Measurements from ENCODE around the gene NFYB. TPM values are rescaled to one million over a fixed set of nuclear protein-coding genes. Genes with fewer than 3 reads are reported as not detected.
"Not testable (repeated sequence)": the region's sequence is repeated elsewhere in the genome, so short reads cannot be mapped to it uniquely, and the experiment has no call there.

The NFYB gene
- total RNA-seq, 2 donors from 2014 or later, result 37.9 to 41.1 TPM

DNA sequence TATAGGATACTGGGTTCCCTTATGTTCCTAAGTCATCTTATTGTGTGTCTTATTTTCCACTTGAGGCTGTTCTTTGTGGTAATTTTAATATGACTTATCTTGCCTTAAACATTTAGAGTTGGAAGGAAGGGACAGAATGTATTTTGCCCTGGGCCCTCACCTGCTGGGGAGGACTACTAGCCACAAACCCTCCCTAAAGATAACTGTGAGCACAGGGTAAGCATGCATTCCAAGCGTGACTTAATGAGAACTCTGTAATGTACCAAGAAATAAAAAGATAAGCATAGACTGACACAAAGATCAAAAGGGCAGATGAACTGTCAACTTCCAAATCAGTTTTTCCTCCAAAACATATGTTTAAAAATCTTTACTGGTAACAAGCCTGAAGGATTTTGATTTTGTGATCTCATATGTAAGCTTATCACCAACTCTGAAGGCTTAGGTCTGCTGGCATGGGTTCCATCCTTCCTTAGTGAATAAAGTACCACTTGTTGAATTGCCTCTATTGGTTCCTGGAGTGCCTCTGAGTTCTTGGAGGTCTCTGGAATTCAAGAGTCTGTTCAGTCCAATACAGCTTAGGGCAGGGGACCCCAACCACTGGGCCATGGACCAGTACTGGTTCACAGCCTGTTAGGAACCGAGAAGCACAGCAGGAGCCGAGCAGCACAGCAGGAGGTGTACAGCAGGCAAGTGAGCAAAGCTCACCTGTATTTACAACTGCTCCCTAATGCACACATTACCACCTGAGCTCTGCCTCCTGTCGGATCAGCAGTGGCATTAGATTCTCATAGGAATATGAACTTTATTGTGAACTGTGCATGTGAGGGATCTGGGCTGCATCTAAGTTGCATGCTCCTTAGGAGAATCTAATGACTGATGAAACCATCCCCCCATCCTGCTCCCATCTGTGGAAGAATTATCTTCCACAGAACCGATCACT, 29.8 kb upstream of the NFYB start:
- no peak overlapping the region for H3K4me3 ChIP-seq
- no peaks in the 10 kb centered on the region for H3K9me3 ChIP-seq
- TF ChIP-seq POLR2AphosphoS5 (IDR thresholded peaks at IDR 0.05) (no peak), POLR2A (IDR thresholded peaks at IDR 0.05) (no peak)
- TF ChIP-seq, protein P1, sequence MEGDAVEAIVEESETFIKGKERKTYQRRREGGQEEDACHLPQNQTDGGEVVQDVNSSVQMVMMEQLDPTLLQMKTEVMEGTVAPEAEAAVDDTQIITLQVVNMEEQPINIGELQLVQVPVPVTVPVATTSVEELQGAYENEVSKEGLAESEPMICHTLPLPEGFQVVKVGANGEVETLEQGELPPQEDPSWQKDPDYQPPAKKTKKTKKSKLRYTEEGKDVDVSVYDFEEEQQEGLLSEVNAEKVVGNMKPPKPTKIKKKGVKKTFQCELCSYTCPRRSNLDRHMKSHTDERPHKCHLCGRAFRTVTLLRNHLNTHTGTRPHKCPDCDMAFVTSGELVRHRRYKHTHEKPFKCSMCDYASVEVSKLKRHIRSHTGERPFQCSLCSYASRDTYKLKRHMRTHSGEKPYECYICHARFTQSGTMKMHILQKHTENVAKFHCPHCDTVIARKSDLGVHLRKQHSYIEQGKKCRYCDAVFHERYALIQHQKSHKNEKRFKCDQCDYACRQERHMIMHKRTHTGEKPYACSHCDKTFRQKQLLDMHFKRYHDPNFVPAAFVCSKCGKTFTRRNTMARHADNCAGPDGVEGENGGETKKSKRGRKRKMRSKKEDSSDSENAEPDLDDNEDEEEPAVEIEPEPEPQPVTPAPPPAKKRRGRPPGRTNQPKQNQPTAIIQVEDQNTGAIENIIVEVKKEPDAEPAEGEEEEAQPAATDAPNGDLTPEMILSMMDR (IDR thresholded peaks at IDR 0.05), result no peak
- H3K27me3 ChIP-seq (replicated peaks; ENCODE audit: insufficient read depth), result no peaks in the 10 kb centered on the region
- WGBS, result 89% methylated on average over 5 of the region's 5 CpGs
- DNase-seq (ENCODE audit: low spot score), result no peak
- no peak overlapping the region for H3K27ac ChIP-seq
- no peaks in the 10 kb centered on the region for H3K4me1 ChIP-seq (replicated peaks)
- no peaks in the 10 kb centered on the region for H3K36me3 ChIP-seq
- intact Hi-C loops (cut with DNase I), result no loop called here

DNA sequence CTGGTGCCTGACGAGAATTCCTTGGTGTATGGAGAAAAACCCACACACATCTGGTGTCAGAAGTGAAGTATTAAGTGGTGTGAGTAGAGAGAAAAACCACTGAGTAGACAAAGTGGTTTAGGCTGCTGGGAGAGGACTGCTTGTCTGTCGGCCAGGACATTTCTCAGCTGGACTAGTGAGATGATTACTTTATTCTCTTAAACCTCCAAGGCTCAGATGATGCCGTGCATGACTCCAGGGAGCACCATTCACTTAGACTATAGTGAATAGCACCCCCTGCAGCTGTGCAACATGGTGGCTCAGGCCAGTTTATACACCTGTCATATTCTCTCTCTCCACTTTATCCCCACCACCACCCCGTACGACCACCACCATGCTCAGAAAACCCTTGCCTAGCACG, 28.5 kb upstream of the NFYB start:
- Histone ChIP-seq H3K4me1 (replicated peaks) (no peaks in the 10 kb centered on the region), H3K9me3 (no peaks in the 10 kb centered on the region), H3K27me3 (replicated peaks; ENCODE audit: insufficient read depth) (no peaks in the 10 kb centered on the region), H3K4me3 (no peak overlapping the region), H3K36me3 (no peaks in the 10 kb centered on the region), H3K27ac (no peak overlapping the region)
- no peak for TF ChIP-seq POLR2AphosphoS5 (IDR thresholded peaks at IDR 0.05)
- no peak for TF ChIP-seq POLR2A (IDR thresholded peaks at IDR 0.05)
- TF ChIP-seq, protein P1 (IDR thresholded peaks at IDR 0.05), result no peak
- intact Hi-C loops (cut with DNase I), result no loop called here
- DNase-seq (ENCODE audit: low spot score), result no peak
- whole genome bisulfite sequencing, result 75% methylated on average over 6 of the region's 6 CpGs

DNA sequence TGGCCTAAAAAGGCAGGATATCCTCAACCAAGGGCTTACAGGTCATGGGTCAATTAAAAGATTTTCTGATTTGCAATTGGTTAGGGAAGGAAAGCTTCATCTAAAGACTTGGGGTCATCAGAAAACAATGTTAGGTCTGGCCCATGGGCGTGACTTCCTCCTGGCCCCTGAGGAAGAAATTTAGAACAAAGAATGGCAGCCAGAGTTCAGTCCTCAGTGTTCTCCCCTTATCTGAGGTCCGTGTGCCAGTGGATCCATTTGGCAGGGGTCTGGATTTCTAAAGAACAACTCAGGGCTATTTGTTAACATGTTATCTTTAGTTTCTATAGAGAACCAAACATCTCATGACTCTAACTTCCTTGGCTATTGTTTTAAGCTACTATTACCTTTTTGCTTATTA, 27.8 kb upstream of the NFYB start:
- no peaks in the 10 kb centered on the region for H3K27me3 ChIP-seq (replicated peaks; ENCODE audit: insufficient read depth)
- no peak overlapping the region for H3K4me3 ChIP-seq

DNA sequence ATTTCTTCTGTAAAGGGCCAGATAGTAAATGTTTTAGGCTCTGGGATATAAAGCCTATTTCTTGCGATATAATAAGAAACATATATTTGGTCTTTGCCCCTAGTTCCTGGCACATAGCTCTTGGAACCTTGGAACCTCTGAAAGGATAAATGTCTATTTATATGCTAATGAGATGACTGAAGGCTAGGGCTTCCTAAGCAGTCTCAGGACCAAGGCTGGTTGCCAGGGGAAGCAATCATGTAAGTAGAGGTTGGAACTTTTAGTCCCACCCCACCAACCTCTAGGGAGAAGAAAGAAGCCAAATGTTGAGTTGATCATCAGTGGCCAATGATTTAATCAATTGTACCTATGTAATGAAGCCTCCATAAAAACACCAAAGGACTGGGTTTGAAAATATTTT, 26.6 kb upstream of the NFYB start:
- Histone ChIP-seq H3K4me1 (replicated peaks) (no peaks in the 10 kb centered on the region), H3K9me3 (no peaks in the 10 kb centered on the region), H3K36me3 (no peaks in the 10 kb centered on the region), H3K4me3 (no peak overlapping the region), H3K27ac (no peak overlapping the region), H3K27me3 (replicated peaks; ENCODE audit: insufficient read depth) (no peaks in the 10 kb centered on the region)
- 97% methylated on average over 1 of the region's 1 CpG for WGBS
- intact Hi-C loops (cut with DNase I), result no loop called here
- no peak for TF ChIP-seq POLR2A (IDR thresholded peaks at IDR 0.05)
- TF ChIP-seq POLR2AphosphoS5 (IDR thresholded peaks at IDR 0.05), result no peak
- no peak for DNase-seq (ENCODE audit: low spot score)

More for the DNA sequence above, 27.8 kb upstream of the NFYB start:
- H3K9me3 ChIP-seq, result no peaks in the 10 kb centered on the region
- no peaks in the 10 kb centered on the region for H3K36me3 ChIP-seq
- WGBS, result 88% methylated on average over 2 of the region's 2 CpGs
- no peak for DNase-seq (ENCODE audit: low spot score)
- intact Hi-C loops (cut with DNase I), result no loop called here
- TF ChIP-seq, protein P1 (IDR thresholded peaks at IDR 0.05), result no peak
- TF ChIP-seq POLR2AphosphoS5 (IDR thresholded peaks at IDR 0.05) (no peak), POLR2A (IDR thresholded peaks at IDR 0.05) (no peak)
- H3K4me1 ChIP-seq (replicated peaks), result no peaks in the 10 kb centered on the region
- no peak overlapping the region for H3K27ac ChIP-seq

DNA sequence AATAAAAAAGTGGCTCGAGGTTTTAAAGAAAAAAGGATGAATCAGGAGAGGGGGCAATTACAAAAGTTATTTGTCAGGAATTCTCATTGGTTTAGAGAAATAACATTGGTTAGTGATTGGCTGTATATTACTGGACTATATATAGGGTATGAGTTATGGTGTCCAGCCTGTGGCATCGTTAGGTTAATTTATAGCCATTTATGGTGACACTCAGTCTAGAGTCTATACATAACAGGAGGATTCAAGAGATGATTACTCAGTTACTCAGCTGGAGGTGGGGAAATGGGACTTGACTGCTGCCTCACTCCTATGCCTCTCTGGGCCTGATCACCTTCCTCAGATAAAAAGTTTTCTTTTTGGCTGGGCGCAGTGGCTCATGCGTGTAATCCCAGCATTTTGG, 25.6 kb upstream of the NFYB start:
- no peaks in the 10 kb centered on the region for H3K36me3 ChIP-seq
- WGBS, result 92% methylated on average over 4 of the region's 4 CpGs
- no peak for DNase-seq (ENCODE audit: low spot score)
- no peak overlapping the region for H3K27ac ChIP-seq
- intact Hi-C loops (cut with DNase I), result no loop called here
- no peak overlapping the region for H3K4me3 ChIP-seq
- no peaks in the 10 kb centered on the region for H3K9me3 ChIP-seq
- H3K27me3 ChIP-seq (replicated peaks; ENCODE audit: insufficient read depth), result no peaks in the 10 kb centered on the region
- TF ChIP-seq POLR2A (IDR thresholded peaks at IDR 0.05), result no peak
- TF ChIP-seq, protein P1 (IDR thresholded peaks at IDR 0.05), result no peak
- TF ChIP-seq POLR2AphosphoS5 (IDR thresholded peaks at IDR 0.05), result no peak
- no peaks in the 10 kb centered on the region for H3K4me1 ChIP-seq (replicated peaks)

DNA sequence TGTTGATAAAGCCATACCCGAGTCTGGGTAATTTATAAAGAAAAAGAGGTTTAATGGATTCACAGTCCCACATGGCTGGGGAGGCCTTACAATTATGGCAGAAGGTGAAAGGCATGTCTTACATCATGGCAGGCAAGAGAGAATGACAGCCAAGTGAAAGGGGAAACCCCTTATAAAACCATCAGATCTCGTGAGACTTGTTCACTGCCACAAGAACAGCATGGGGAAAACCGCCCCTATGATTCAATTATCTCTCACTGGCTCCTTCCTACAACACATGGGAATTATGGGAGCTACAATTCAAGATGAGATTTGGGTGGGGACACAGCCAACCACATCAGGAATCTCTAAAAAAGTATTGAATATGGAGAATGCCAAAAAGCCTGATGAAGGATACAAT, 25.0 kb upstream of the NFYB start:
- H3K27ac ChIP-seq; DNase-seq (ENCODE audit: low spot score); H3K9me3 ChIP-seq; H3K4me1 ChIP-seq (replicated peaks); intact Hi-C loops (cut with DNase I); H3K27me3 ChIP-seq (replicated peaks; ENCODE audit: insufficient read depth); H3K36me3 ChIP-seq; H3K4me3 ChIP-seq: not testable (repeated sequence)
- 62% methylated on average over 3 of the region's 3 CpGs for WGBS
